ENCODE measurements around the gene EDA2R.

DNA sequence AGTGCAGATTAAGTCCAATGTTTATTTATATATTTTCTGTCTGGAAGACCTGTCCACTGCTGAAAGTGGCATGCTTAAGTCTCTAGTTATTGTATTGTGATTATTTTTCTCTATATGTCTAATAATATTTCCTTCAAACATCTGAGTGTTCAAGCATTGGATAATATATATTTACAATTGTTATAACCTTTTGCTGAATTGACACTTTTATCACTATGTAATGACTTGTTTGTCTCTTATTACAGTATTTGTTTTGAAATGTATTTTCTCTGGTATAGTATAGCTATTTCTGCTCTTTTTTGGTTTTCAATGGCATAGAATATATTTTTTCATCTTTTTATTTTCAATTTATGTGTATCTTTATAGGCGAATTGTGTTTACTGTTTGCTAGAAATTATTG is 59.7 kb downstream of the EDA2R start:
- TF ChIP-seq GATA2 (IDR thresholded peaks at IDR 0.05; ENCODE audit: low read depth, low read length) (no peak), GATA3 (IDR thresholded peaks at IDR 0.05; ENCODE audit: low read depth, low read length) (no peak)

All from SH-SY5Y (cell line).